ENCODE results near the gene COL26A1.

The COL26A1 gene

DNA sequence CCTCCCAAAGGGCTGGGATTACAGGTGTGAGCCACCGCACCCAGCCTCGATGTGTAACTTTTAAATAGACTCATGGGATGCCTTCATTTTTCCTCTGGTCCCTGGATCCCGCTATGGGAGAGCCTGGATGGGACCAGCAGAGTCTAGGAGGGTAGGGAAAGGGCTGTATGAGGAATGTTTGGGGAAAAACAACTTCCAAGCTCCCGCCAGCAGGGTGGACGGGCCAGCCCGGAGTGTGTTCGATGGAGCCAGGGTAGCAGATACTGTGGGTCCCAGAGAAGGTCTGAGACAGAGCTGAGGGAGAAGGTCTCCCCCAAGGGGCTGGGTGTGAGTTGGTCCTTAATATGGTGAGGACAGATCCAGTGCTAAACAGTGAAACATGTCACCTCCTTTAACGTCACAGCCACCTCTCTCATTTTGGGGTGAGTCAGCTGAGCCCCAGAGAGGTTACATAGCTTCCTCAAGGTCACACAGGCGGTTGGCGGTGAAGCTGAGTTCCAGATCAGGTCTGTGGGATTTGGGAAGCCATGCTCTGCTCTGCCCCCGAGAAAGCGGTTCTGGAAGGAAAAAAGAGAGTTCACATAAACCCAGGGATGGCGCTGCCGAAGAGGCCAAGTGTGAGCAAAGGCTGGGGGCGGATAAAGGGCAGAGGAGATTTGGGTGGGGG, 200.0 kb downstream of the COL26A1 start:
- TF ChIP-seq CTCF (IDR thresholded peaks at IDR 0.05; ENCODE audit: control insufficient read depth, extremely low read depth, insufficient read depth): no peak
- no peak for DNase-seq (ENCODE audit: low read depth)

DNA sequence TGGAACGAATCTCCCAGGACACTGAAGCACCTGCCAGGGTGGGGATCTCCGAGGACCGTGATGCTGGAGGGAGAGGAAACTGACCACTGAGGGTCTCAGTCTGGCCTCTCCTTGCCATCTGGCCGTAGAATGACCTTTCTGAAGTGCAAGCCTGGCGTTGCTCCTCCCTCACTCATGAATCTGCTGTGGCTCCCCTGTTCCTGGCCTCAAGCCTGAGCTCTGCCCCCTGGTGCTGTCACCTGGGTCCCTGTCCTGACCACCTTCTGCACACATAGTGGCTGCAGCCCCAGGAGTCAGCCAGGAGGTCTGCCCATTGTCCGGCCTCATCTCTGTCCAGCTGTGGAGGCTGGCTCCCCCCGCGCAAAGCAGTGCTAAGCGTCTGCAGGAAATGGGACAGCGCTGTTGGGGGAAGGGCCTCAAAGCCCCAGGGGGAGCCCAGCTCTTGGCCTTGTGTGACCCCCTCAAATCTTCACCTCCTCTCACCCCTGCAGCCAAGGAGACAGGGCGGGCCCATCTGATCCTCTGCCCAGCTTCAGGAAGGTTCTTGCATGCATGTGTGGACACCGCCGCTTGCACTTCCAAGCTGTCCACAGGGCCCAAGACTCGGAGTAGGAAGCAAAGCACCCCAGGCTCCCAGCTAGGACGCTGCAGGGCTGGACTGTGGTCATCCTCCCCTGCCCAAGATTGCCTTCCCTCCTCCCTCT, 200.7 kb downstream of the COL26A1 start:
- no peak for DNase-seq (ENCODE audit: low read depth)
- no peak overlapping the region for H3K4me3 ChIP-seq (ENCODE audit: low read depth, low read length)
- TF ChIP-seq CTCF (IDR thresholded peaks at IDR 0.05; ENCODE audit: control insufficient read depth, extremely low read depth, insufficient read depth): no peak

More for the DNA sequence above, 200.0 kb downstream of the COL26A1 start:
- no peak overlapping the region for H3K4me3 ChIP-seq (ENCODE audit: low read depth, low read length)

DNA sequence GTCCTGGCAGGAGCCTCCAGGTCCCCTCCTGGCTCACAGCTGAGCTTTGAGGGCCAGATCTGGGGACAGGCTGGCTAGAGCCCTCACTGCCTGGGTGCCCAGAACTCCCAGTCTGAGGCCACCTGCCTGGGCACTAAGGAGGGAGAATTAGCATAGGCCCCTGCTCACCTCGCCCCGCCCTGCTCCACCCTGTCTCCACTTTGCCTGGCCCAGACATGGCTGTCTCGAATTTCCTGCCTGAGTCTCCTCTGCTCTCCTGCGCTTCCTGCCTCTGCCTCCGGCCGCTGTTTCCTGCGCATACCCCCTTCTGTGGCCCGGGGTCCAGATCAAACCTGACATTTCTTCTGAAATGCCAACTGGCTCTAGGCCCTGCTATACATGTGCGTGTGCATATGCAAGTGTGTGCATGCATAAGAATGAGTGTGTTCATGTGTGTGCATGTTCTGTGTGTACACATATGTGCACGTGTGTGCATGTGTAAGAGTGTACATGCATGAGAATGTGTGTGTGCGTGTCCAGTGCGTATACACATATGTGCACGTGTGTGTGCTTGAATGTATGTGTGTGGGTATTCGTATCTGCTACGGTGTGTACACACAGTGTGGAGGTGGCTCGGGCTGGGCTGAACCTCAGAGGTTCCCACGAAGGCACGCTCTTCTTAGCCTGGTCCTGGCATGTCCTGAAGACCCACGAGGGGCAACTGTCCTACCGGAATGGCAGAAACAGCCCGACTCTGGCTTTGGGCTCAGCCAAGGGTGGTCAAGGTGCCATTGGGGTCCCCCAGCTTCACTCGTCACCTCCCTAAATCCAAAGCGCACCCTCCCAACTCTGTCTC, 201.5 kb downstream of the COL26A1 start:
- no peak overlapping the region for H3K4me3 ChIP-seq (ENCODE audit: low read depth, low read length)
- DNase-seq (ENCODE audit: low read depth): no peak
- no peak for TF ChIP-seq CTCF (IDR thresholded peaks at IDR 0.05; ENCODE audit: control insufficient read depth, extremely low read depth, insufficient read depth)

- TF ChIP-seq CTCF (IDR thresholded peaks at IDR 0.05; ENCODE audit: control insufficient read depth, extremely low read depth, insufficient read depth): no peak
- no peak overlapping the region for H3K4me3 ChIP-seq (ENCODE audit: low read depth, low read length)
- DNase-seq (ENCODE audit: low read depth): peak; percentile 49
These were observed 202.1 kb downstream of the COL26A1 start for GRCh38 chr7:101564778-101565211.

GRCh38 chr7:101565601-101566209, 203.0 kb downstream of the COL26A1 start:
- DNase-seq (ENCODE audit: low read depth): no peak
- TF ChIP-seq CTCF (IDR thresholded peaks at IDR 0.05; ENCODE audit: control insufficient read depth, extremely low read depth, insufficient read depth): no peak
- no peak overlapping the region for H3K4me3 ChIP-seq (ENCODE audit: low read depth, low read length)

DNA sequence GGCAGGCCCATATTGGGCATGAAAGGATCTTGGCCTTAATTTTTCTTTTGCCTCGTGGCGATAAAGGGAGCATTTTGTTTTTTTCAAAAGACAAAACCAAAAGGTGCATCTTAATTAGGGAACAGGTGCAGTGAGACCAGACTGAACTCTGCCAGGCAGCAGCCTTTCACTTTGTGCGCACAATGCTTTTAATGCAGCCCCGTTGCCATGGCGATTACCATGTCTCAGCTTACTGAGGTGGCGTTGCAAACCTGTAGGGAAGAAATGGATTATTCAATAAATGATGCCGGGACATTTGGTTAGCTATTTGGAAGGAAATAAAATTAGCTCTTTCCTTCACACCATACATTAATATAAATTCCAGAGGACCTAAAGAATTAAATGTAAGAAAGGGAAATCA, 204.6 kb downstream of the COL26A1 start:
- DNase-seq (ENCODE audit: low read depth): no peak
- H3K4me3 ChIP-seq (ENCODE audit: low read depth, low read length): no peak overlapping the region
- TF ChIP-seq CTCF (IDR thresholded peaks at IDR 0.05; ENCODE audit: control insufficient read depth, extremely low read depth, insufficient read depth): no peak

All from LNCaP clone FGC (cell line).